ENCODE results near the gene SEMA3G.

The SEMA3G gene

DNA sequence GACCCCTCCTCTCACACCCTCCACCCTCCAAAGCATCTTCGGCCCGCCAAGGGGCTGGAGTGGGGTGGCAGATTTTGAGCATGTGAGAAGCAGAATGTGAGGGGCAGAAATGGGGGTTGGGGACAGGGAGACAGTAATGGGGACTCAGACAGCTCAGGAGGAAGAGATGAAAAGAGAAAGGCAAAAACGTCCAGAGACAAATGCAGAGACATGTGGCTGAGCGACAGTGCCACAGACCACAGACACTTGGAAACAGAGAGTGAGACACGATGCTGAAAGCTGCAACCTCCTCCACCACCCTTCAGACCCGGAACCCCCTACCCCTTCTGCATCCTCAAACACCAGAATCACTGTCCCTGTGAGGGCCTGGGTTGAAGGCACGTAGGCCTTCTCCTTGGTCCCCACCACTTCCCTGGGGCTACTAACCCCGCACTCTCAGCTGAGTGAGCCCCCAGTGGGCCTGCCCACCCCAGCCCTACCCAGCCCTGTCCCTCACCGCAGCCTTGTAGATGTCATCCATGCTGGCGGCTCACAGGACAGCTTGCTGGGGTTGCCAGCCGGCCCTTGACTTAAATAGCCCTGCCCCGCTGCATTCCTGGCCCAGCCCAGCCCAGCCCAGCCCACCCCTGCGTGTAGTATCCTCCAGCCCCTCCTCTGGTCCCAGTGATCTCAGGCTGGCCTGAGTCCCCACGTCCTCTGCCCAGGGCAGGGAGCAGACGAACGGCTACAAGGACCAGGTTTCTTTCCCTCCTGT, 8.8 kb upstream of the SEMA3G start, which contains the start of gene TNNC1:
TNNC1 (minus strand) TSS at position 546 of the 754 bp plus-strand sequence; CDS start at position 520, 26 bp downstream.
- no peak for FAIRE-seq

GRCh38 chr3:52452570-52453221, 7.8 kb upstream of the SEMA3G start:
- FAIRE-seq: no peak

DNA sequence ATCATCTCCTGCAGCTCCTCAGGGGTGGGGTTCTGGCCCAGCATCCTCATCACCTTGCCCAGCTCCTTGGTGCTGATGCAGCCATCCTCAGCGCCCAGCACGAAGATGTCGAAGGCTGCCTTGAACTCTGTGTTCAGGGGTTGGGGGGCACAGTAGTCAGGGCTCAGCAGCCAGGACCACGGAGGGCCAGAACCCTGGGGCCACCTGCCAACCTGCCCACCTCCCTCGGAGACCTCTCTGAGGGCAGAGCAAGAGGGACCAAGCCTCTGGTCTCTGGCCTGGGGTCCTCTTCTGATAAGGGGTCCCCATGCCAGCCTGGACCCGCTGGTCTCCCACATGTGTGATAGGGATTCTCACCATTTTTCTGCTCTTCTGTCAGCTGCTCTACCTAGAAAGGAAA, 7.2 kb upstream of the SEMA3G start:
- no peak for FAIRE-seq

DNA sequence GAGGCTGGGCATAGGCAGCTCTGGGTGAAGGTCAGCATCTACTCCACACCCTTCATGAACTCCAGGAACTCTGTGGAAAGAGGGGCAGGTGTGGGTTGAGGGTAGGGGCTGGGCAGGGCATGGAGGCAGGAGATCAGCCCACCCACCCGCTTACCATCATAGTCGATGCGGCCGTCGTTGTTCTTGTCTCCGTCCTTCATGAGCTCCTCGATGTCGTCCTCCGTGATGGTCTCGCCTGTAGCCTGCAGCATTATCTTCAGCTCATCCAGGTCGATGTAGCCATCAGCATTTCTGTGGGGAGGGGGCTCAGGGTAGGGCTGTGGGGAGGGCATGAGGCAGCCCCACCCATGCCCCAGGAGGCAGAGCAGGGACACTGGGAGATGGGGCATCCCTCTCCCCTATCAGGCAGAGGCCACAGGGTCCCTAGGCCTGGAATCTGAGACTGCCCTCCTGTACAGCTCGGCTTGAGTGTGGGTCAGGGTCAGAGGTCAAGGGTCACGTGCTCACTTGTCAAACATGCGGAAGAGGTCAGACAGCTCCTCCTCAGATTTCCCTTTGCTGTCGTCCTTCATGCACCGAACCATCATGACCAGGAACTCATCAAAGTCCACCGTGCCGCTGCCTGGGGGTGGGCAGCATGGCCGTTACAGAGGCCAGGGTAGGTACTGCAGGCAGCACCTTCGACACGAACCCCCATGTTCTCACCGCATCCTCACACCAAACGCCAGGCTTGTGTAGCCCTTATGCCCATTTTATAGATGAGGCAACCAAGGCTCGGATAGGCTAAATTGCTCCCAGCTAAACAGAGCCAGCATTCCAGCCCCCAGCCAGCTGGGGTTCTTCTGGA, 6.6 kb upstream of the SEMA3G start:
- FAIRE-seq: no peak

GRCh38 chr3:52450489-52451236, 5.8 kb upstream of the SEMA3G start:
- FAIRE-seq: no peak

DNA sequence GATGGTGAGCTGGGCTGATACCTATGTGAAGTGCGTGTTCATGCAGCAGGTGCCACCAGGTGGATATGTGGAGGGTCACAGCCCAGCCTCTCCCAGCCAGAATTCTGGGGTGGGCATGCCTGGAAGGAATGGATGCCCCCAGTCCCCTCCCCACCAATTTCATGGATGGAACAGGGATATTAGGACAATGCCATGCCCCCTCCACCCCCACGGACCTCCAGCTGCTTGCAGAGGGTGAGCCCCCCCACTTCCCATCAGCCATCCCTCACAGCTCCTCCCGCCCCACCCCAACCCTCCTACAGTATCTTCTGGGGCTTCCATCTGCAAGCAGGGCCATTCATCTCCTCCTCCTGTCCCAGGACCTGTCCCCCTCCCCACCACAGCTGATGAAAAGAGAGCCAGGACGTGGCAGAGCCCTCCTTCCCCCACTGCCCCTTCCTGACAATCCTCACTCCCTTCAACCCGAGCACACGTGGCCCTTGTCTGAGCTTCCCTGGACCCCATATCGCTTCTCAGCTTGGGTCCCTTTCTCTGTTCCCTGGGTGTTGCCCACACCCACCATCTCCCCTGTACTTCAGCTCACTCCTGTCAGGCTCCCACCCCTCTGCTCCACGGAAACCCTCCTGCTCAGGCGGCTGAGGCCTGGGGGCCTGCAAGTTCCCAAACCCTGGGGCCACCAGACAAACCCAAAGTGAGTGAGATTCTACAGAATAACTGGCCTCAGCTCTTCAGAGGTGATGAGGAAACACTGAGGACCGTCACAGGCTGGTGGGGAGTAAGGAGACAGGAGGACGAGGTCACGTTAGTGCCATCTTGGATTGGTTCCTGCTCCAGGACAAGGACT, 2.8 kb upstream of the SEMA3G start:
- no peak for FAIRE-seq

GRCh38 chr3:52446631-52447511, 2.0 kb upstream of the SEMA3G start:
- no peak for FAIRE-seq

GRCh38 chr3:52446042-52446441, 1.1 kb upstream of the SEMA3G start:
- no peak for FAIRE-seq

DNA sequence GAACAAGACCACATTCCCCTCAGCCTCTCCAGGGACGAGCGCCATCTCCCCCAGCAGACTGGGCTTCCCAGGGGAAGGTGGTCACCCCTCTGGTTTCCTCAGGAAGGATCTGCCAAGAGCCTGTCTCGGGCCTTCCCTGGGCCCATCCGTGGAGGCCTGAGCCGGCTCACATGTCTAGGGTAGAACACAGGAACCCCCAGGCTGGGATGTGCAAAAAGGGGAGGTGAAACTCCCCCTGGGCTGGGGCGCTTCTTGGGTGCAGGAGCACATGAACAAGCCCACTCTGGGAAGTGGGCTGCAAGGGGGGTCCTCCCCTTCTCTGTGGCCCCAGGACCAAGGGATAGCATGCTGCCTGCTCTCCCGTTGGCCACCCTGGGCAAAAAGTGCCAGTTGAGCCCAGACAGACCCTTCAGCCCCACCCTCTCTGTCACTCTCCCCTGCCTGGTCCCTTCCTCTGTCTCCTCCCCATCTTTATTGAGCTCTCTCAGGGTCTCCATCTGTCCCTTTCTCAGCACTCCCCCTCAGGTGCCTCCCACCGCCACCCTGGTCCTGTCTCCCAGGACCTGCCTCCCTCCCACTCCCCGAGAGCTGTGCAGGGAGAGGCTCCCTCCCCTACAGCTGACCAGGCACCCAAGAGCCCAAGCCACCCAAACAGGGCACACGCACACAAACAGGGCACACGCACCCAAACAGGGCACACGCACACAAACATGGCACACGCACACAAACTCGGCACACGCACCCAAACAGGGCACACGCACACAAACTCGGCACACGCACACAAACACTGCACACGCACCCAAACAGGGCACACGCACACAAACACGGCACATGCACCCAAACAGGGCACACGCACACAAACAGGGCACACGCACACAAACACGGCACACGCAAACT, 864 bp downstream of the SEMA3G start:
- FAIRE-seq: no peak

GRCh38 chr3:52443268-52443610, 1.7 kb downstream of the SEMA3G start:
- no peak for FAIRE-seq

DNA sequence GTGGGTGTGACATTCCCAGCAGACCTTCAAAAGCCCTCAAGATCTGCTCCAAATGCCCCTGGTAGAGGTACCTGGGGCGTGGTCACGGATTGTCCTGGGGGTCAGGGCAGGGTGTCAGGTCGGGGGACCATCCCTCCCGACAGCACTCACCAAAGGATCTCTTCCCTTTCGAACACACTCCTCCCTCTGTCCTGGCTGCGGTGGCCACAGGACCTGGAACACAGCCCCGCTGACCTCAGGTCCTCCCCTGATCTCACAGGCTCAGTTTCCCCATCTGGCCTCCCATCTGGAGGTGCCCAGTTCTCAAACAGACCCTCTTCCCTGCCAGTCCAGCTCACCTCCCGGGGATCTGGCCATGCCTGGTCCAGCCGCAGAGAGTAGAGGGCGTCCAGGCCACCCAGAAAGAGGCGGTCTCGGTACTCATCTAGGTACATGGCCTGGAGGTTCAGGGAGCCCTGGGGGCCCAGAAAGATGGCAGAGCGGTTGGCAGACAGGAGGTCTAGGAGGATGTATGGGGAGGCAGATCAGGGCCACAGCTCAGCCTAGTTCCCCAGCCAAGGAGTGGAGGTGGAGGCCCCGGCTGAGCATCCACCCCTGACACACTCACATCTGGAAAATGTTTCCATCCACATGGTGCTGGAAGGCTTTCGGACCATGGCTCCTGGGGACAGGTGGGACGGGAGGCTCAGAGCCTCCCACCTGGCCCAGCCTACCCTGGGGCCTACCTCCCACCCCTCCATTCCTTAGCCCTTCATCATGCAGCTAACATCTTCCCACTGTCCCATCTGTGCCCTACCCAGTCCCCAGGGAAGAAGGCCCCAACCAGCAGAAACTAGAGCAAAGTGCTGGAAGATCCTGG, 2.3 kb downstream of the SEMA3G start:
- no peak for FAIRE-seq

- FAIRE-seq: no peak
These were observed 3.1 kb downstream of the SEMA3G start for GRCh38 chr3:52441772-52442332.

DNA sequence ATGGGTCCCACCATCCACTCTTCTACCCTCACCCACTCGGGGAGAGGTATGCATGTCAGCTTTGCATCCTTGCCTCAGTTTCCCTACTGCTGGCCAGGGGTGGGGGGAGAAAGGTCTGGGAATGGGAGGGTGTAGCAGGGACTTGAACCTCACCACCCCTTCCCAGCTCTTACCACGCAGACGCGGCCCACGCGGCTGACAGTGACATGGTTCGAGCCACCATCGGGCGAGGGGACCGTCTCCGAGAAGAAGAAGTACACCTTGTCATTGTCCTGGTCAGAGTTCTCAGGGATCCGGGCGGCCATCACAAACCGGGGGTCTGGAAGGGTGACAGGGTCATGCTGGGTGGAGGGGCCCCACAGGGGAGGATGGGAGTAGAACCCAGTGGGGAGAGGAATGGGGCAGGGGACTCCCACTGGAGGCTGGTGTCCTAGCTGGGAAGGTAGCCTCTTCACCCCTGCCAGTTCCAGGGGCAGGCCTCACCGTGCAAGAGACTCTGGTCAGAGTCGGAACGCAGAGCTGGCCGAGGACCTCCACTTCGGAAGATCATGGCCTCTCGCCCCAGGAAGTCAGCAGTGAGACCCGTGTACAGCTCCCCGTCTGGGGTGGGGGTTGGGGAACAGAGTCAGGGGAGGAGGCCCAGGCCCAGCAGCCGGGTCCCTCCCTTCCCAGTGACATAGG, 3.7 kb downstream of the SEMA3G start:
- FAIRE-seq: no peak

GRCh38 chr3:52440671-52441070, 4.2 kb downstream of the SEMA3G start:
- FAIRE-seq: no peak

GRCh38 chr3:52440249-52440551, 4.7 kb downstream of the SEMA3G start:
- no peak for FAIRE-seq

DNA sequence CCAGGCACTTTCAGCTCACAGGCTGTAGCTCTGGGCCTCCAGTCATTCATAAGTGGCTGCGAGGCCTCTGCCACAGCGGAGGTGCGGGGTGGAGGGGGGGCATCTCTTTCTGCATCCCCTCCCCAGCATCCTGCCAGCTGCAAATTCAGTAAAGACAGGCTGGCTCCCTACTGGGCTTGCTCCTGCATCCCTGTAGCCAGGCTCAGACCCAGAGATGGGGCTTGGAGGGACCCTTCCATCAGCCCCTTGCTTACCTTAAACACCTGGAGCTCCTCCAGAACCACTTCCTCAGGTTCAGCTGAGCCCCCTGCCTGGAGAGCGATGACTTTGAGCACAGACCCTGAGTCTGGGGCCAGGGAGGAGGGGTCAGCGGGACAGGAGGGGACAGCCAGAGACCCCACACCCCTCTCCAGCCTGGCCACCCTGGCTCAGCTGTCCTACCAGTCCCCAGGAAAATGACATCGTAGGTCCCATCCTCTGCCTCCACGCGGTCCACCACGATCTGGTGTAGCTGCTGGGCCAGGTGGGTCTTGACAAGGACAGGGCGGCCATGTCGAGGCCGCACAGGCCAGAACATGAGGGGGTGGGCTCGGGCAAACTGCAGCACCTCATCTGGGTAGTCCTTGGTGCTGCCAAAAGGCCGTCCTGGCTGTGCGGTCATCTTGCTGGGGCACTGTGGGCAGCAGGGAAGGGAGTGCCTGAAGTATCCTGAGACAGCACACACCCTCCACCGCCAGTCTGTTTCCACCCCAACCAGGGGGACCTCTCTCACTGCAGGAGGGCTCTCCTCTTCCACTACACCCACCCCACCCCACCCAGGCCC, 5.3 kb downstream of the SEMA3G start:
- FAIRE-seq: no peak

Measured in colon (tissue), 2 donors.